C1 segment of cervical spinal cord (tissue), 14 donors: ENCODE data around the gene JPH3.
A peak's percentile ranks its signal among the peaks of the same experiment; 100 is the strongest.
"Not testable (repeated sequence)": the region's sequence is repeated elsewhere in the genome, so short reads cannot be mapped to it uniquely, and the experiment has no call there.

Experiments used
- DNase-seq, 14 donors: peaks; one replicate each; lab custom pipeline; 2025; lab: John Stamatoyannopoulos, UW

JPH3 gene

GRCh38 chr16:87681051-87681602 is 78.8 kb downstream of the JPH3 start:
- not testable (repeated sequence) for DNase-seq

GRCh38 chr16:87681981-87682570 is 79.8 kb downstream of the JPH3 start:
- DNase-seq, result no peak

DNA sequence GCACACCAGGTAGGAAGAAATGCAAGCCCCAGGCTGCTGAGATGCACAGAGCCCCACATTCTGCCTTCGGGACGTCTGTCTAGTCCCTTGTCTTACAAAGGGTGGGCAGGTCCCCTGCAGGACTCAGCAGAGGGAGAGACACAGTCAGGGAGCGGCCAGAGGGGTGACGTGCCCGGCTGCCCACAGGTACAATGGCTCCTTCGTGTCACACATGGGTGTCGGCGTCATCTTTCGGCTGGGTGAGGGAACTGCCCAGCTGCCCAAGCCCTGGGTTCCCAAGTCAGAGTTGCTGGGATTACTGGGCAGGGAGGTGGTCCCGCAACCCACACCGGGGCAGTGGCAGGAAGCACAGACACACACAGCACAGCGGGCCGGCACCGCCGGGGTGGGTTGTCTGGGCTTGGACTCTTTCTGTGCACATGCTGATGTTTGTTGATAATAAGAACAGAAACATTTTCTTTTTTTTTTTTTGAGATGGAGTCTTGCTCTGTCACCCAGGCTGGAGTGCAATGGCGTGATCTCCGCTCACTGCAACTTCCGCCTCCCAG is 80.6 kb downstream of the JPH3 start:
- DNase-seq, result no peak

DNA sequence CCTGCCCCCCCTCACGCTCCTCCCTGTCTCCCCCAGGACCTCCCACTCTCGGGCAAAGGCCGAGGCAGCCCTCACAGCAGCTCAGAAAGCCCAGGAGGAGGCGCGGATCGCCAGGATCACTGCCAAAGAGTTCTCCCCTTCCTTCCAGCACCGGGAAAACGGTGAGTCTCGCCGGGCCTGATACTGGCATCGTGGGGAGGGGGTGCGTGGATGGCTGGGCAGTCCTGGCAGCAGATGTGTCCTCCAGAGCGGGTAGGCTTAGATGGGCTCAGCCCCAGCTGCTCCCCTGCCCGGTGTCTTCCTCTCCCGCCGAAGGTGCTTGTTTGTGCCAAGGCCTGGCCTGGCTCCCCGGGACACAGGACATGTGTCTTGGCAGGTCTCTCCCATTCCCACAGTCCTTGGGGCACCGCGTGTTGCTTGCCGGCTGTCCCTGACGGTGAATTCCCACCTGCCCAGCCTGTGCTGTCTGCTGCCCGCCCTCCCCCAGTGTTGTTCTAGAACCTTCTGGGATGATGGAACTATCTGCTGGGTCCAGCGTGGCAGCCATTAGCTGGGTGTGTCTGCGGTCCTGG is 81.9 kb downstream of the JPH3 start:
- DNase-seq, result peak in 8 of 14 donors; percentile 16 to 71 (median 26)

- DNase-seq, result no peak
Observed at GRCh38 chr16:87684711-87685404, 82.5 kb downstream of the JPH3 start.

- DNase-seq, result no peak
Observed at GRCh38 chr16:87685405-87685755, 83.1 kb downstream of the JPH3 start.

DNA sequence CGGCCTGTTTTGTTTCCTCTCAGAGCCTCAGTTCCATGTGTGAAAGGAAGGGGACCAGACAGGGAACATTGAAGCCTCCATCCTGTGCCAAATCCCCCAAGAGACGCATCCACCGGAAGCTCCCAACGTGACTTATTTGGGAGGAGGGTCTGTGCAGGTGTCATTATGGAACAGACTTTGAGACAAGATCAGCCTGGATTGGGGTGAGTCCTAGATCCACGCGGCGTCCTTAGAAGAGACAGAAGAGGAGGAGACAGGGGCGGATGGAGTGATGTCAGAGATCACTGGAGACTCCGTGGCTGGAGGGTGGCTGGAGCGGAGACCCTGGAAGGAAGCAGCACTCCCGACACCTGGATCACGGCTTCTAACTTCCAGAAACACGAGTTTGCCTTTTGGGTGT is 83.5 kb downstream of the JPH3 start:
- DNase-seq, result no peak

GRCh38 chr16:87686697-87687096 is 84.4 kb downstream of the JPH3 start:
- DNase-seq, result no peak

DNA sequence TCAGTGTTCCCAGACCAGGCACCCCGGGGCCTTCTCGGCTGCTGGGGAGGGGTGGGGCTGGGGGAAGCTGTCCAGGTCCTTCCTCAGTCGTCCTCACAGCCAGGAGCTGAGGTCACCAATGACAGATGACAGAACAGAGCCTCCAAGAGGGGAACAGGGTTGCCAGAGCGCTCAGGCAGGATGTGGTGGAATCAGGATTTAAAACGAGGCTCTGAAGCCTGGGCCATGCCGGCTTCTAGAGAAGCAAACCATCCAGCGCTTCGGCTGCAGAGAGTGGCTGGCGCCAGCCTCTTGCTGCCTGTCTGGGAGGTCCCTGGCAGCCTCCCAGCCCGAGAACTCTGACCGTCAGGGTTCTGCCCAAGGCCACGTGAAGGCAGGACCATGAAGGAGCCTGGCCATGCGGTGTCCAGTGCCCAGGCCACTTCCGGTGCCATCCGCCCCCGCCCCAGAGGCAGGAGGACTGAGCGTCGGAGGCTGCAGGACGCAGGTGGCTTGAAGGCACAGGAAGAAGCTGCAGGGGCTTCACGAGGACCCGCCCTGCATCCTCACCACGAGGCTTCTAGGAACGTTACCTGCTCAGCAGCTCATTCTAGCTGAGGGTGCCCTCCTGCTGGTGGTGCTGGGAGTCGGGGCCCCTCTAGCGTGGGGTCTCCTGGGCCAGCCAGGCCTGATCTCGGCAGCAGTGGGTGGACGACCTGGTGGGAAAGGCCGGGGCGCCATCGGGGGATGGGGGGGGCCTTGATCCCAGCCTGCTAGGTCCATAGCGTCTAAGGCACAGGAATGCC is 85.0 kb downstream of the JPH3 start:
- peak in 9 of 14 donors; percentile 18 to 70 (median 35) for DNase-seq

DNA sequence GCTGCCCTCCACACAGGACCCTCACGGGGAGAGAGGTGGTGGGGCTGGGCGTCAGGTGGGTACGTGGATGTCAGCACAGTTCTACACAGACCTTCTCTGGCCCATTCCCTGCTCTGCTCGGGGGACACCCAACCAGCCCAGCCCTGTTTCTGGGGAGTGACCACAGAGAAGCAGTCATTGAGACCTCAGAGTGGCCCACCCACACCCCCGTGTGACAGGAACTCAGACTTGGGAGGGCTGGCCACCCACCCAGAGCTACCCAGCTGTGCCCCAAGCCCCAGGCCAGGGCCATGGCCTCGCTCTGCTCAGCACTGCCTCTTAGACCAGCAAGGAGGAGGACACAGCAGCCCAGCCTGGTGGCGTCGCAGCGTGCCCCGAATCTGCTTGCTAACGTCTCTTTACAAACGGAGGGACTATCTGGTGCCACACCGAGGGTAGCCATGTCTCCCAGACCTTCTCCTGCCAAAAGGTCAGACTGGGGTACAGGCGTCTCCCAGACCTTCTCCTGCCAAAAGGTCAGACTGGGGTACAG is 85.8 kb downstream of the JPH3 start:
- DNase-seq, result no peak

DNA sequence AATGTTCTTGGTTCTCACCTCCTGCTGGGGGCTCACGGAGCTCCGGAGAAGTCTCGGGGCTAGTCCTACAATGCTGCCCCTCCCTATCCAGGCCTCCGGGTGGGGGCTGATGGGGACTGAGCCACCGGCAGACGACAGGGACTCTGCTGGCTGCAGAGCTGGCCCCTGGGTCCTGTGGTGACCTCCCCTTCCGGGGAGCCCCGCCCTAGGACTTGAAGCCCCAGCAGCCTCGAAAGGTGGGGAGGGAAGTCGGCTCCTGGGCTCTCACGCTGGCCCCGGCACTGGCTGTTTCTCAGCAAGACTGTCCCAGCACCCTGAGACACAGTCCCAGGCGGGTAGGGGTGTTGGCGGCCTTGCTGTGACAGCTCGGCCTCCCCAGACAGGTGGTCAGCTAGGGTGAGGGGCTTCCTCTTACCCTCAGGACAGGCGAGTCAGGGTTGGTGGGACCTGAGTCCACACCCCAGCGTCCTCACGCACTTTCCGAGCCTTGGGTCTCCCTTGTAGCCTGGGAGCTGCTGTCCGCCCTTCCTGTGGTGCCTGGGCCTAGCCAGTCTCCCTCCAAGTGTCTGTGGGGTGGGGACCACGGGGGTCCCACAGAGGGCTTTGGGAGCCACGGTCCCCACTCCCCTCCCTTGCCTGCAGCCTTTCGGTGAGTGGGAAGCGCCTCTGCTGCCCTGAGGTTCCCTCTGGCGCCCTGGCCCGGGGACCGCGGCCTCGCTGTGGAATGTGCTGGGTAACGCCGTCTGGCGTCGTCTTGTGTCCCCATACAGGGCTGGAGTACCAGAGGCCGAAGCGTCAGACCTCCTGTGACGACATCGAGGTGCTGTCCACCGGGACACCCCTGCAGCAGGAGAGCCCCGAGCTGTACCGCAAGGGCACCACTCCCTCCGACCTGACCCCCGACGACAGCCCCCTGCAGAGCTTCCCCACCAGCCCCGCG is 86.8 kb downstream of the JPH3 start:
- DNase-seq, result no peak

DNA sequence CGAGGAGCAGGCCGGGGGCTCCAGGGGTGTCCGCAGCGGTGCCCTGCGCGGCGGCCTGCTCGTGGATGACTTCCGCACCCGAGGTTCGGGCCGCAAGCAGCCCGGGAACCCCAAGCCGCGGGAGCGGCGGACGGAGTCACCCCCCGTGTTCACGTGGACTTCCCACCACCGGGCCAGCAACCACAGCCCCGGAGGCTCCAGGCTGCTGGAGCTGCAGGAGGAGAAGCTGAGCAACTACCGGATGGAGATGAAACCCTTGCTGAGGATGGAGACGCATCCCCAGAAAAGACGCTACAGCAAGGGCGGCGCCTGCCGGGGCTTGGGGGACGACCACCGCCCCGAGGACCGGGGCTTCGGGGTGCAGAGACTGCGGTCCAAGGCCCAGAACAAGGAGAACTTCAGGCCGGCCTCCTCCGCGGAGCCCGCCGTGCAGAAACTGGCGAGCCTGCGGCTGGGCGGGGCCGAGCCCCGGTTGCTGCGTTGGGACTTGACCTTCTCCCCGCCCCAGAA is 87.7 kb downstream of the JPH3 start:
- DNase-seq, result no peak

DNA sequence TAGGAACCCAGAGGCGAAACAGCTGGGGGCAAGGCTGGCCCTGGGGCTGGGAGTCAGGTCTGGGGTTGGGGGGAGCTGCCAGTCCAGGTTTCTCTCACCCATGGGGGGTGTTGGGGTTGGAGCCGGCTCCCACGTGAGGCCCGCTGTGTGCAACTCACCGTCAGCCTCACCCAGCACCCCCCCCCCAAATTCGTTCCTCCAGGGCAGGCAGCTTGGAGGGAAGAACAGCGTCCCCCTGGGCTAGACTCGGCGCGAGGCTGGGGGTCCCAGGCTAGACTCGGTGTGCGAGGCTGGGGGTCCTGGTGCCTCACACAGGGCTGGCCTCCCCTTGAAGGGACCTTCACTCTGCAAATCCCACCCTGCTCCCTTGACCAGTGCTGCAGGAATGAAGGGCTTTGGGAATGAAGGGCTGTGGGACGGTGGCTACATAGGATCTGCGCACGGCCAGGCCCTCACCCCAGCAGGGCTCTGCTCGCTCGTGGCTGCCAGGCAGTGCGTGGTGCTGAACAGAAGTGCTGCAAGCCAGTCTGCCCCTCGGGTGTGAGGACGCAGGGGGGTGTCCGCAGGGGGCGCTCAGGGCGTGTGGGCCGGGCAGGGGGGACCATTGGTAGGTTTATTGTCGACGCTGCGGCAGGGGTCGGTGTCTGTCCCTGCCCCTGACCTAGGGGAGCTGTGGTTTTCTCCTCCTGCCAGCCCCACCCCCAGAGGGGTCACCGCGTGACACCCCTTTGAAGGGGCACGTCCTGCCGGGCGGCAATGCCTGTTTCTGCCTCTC is 88.8 kb downstream of the JPH3 start:
- no peak for DNase-seq

- DNase-seq, result no peak
Observed at GRCh38 chr16:87691686-87692079, 89.4 kb downstream of the JPH3 start.

- peak in 1 of 14 donors; percentile 54 for DNase-seq
Observed at GRCh38 chr16:87692176-87692575, 89.9 kb downstream of the JPH3 start.

DNA sequence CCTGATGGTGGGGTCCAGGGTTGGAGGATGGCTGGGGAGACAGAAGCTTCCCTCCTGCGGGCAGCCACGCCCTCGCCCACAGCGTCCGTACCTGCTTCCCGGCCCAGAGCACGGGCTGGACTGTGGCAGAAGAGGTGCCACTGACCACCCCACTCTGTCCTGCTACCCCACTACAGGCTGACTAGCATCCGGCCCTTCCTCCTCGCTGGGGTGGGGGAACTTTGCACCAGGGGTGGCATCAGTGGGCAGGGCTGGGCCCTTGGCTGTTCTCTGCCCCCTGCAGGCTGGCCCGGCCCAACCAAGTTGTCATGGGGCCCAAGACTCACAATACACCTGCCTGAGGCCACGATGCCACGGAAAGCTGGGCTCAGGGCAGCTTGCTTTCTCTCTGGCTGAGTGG is 90.4 kb downstream of the JPH3 start:
- no peak for DNase-seq

GRCh38 chr16:87693827-87694226 is 91.5 kb downstream of the JPH3 start:
- no peak for DNase-seq

DNA sequence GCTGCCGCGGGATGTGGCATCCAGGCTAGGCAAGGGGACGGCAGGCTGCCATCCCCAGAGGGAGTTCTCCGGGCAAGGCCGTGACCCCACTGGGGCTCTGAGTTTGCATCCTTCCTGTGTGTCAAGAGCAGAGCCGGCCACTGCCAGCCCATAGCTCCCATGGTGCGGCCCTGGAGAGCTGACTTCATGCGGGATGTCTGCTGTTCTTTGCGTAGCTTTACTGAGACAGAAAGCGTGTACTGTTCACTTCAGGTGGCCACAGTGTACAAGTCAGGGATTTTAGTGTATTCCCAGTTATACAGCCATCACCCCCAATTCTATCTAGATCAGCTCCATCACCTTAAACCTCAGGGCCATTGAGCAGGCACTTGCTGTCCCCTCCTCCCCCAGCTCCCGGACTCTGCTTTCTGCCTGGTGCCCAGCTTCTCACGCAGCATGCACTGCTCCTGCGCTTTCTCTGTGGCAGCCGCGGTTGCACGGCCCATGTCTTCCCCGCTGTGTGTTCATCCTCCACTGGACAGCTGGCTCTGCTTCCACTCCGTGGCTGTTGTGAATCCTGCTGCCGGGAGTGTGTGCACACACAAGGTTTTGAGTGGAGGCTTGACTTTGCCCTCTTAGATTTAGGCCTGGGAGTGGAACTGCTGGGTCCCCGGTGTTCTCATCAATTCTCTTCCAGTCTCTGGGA is 92.3 kb downstream of the JPH3 start:
- DNase-seq, result peak in 1 of 14 donors; percentile 34

DNA sequence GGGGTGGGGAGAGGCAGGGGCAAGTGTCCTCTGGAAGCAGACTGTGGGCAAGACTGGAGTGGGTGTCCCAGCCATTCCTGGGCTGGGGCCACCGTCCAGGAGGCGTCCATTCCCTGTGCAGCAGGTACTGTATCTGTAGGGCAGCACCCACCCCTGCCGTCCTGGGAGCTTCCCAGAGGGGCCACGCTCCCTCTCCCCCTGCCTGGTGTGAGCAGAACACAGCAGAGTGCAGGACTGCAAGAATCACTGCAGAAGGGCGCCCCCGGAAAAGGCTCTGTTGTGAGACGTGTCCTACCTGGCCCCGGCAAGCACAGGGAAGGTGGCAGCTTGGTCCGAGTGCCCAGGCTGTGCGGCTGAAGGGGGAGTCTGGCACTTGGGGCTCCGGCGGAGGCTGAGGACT is 93.2 kb downstream of the JPH3 start:
- DNase-seq, result no peak
